ENCODE data around the gene GIT1. TPM values are rescaled to one million over a fixed set of nuclear protein-coding genes. Genes with fewer than 3 reads are reported as not detected.

Gene GIT1
- total and polyA plus RNA-seq, 2 of the 13 experiments (the other 11 are each of a cell fraction or from before 2014, with no cell fraction given), result 14.2 to 30.8 TPM

DNA sequence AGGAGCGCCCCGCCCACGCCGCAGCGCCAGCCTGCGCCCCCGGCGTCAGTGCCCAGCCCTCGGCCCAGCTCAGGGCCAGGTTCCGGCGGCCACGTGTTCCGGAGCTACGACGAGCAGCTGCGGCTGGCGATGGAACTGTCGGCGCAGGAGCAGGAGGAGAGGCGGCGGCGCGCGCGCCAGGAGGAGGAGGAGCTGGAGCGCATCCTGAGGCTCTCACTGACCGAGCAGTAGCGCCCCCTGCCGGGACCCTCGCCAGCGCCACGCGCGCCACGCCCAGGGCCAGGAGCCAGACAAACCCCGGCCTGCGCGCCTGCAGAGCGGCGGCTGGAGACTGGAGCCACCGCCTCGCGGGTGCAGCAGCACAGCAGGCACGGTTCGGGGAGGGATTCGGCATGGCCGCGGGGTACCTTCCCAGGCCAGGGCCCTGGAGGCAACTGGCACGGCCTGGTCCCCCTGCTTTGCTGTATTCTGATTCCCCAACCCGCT, 23.9 kb upstream of the GIT1 start (continued):
- TF ChIP-seq, protein P1, sequence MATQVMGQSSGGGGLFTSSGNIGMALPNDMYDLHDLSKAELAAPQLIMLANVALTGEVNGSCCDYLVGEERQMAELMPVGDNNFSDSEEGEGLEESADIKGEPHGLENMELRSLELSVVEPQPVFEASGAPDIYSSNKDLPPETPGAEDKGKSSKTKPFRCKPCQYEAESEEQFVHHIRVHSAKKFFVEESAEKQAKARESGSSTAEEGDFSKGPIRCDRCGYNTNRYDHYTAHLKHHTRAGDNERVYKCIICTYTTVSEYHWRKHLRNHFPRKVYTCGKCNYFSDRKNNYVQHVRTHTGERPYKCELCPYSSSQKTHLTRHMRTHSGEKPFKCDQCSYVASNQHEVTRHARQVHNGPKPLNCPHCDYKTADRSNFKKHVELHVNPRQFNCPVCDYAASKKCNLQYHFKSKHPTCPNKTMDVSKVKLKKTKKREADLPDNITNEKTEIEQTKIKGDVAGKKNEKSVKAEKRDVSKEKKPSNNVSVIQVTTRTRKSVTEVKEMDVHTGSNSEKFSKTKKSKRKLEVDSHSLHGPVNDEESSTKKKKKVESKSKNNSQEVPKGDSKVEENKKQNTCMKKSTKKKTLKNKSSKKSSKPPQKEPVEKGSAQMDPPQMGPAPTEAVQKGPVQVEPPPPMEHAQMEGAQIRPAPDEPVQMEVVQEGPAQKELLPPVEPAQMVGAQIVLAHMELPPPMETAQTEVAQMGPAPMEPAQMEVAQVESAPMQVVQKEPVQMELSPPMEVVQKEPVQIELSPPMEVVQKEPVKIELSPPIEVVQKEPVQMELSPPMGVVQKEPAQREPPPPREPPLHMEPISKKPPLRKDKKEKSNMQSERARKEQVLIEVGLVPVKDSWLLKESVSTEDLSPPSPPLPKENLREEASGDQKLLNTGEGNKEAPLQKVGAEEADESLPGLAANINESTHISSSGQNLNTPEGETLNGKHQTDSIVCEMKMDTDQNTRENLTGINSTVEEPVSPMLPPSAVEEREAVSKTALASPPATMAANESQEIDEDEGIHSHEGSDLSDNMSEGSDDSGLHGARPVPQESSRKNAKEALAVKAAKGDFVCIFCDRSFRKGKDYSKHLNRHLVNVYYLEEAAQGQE (IDR thresholded peaks at IDR 0.05; ENCODE audit: borderline replicate concordance in 1 of 2, low read depth in 1 of 2, low read length in 2 of 2), result no peak
- TF ChIP-seq, protein P2, sequence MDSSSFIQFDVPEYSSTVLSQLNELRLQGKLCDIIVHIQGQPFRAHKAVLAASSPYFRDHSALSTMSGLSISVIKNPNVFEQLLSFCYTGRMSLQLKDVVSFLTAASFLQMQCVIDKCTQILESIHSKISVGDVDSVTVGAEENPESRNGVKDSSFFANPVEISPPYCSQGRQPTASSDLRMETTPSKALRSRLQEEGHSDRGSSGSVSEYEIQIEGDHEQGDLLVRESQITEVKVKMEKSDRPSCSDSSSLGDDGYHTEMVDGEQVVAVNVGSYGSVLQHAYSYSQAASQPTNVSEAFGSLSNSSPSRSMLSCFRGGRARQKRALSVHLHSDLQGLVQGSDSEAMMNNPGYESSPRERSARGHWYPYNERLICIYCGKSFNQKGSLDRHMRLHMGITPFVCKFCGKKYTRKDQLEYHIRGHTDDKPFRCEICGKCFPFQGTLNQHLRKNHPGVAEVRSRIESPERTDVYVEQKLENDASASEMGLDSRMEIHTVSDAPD (CRISPR knock-in tag; IDR thresholded peaks at IDR 0.05), result no peak
- TF ChIP-seq, protein P3, sequence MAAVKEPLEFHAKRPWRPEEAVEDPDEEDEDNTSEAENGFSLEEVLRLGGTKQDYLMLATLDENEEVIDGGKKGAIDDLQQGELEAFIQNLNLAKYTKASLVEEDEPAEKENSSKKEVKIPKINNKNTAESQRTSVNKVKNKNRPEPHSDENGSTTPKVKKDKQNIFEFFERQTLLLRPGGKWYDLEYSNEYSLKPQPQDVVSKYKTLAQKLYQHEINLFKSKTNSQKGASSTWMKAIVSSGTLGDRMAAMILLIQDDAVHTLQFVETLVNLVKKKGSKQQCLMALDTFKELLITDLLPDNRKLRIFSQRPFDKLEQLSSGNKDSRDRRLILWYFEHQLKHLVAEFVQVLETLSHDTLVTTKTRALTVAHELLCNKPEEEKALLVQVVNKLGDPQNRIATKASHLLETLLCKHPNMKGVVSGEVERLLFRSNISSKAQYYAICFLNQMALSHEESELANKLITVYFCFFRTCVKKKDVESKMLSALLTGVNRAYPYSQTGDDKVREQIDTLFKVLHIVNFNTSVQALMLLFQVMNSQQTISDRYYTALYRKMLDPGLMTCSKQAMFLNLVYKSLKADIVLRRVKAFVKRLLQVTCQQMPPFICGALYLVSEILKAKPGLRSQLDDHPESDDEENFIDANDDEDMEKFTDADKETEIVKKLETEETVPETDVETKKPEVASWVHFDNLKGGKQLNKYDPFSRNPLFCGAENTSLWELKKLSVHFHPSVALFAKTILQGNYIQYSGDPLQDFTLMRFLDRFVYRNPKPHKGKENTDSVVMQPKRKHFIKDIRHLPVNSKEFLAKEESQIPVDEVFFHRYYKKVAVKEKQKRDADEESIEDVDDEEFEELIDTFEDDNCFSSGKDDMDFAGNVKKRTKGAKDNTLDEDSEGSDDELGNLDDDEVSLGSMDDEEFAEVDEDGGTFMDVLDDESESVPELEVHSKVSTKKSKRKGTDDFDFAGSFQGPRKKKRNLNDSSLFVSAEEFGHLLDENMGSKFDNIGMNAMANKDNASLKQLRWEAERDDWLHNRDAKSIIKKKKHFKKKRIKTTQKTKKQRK (IDR thresholded peaks at IDR 0.05; ENCODE audit: low read length), result no peak
- TF ChIP-seq ZFP1 (CRISPR knock-in tag; IDR thresholded peaks at IDR 0.05), result no peak
- TF ChIP-seq, protein P4, sequence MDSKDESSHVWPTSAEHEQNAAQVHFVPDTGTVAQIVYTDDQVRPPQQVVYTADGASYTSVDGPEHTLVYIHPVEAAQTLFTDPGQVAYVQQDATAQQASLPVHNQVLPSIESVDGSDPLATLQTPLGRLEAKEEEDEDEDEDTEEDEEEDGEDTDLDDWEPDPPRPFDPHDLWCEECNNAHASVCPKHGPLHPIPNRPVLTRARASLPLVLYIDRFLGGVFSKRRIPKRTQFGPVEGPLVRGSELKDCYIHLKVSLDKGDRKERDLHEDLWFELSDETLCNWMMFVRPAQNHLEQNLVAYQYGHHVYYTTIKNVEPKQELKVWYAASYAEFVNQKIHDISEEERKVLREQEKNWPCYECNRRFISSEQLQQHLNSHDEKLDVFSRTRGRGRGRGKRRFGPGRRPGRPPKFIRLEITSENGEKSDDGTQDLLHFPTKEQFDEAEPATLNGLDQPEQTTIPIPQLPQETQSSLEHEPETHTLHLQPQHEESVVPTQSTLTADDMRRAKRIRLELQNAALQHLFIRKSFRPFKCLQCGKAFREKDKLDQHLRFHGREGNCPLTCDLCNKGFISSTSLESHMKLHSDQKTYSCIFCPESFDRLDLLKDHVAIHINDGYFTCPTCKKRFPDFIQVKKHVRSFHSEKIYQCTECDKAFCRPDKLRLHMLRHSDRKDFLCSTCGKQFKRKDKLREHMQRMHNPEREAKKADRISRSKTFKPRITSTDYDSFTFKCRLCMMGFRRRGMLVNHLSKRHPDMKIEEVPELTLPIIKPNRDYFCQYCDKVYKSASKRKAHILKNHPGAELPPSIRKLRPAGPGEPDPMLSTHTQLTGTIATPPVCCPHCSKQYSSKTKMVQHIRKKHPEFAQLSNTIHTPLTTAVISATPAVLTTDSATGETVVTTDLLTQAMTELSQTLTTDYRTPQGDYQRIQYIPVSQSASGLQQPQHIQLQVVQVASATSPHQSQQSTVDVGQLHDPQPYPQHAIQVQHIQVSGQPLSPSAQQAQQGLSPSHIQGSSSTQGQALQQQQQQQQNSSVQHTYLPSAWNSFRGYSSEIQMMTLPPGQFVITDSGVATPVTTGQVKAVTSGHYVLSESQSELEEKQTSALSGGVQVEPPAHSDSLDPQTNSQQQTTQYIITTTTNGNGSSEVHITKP (CRISPR knock-in tag; IDR thresholded peaks at IDR 0.05; ENCODE audit: low read depth), result no peak
- TF ChIP-seq, protein P5, sequence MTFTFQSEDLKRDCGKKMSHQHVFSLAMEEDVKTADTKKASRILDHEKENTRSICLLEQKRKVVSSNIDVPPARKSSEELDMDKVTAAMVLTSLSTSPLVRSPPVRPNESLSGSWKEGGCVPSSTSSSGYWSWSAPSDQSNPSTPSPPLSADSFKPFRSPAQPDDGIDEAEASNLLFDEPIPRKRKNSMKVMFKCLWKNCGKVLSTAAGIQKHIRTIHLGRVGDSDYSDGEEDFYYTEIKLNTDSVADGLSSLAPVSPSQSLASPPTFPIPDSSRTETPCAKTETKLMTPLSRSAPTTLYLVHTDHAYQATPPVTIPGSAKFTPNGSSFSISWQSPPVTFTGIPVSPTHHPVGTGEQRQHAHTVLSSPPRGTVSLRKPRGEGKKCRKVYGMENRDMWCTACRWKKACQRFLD (CRISPR knock-in tag; IDR thresholded peaks at IDR 0.05; ENCODE audit: borderline replicate concordance), result peak; percentile 88; the same call in 1 of the 2 replicates
- TF ChIP-seq TP53 (CRISPR knock-in tag; conservative IDR thresholded peaks at IDR 0.05), result 0 out of 2 replicates have a peak, but pooled peaks have one; percentile 12
- peak; percentile 61; the same call in 1 of the 2 replicates for TF ChIP-seq ZNF878 (CRISPR knock-in tag; IDR thresholded peaks at IDR 0.05)
- TF ChIP-seq, protein P6, sequence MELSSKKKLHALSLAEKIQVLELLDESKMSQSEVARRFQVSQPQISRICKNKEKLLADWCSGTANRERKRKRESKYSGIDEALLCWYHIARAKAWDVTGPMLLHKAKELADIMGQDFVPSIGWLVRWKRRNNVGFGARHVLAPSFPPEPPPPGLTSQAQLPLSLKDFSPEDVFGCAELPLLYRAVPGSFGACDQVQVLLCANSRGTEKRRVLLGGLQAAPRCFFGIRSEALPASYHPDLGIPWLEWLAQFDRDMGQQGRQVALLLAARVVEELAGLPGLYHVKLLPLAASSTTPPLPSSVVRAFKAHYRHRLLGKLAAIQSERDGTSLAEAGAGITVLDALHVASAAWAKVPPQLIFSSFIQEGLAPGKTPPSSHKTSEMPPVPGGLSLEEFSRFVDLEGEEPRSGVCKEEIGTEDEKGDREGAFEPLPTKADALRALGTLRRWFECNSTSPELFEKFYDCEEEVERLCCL (CRISPR knock-in tag; IDR thresholded peaks at IDR 0.05; ENCODE audit: borderline replicate concordance), result no peak
- TF ChIP-seq EZH2 (conservative IDR thresholded peaks at IDR 0.05; ENCODE audit: low read depth, low read length), result no peak
- TF ChIP-seq NRL (CRISPR knock-in tag; IDR thresholded peaks at IDR 0.05; ENCODE audit: borderline replicate concordance), result no peak
- TF ChIP-seq EP300 (IDR thresholded peaks at IDR 0.05; ENCODE audit: low read depth in 2 of 2, low read length in 2 of 2), result 0 out of 4 replicates have a peak, but pooled peaks of 1 of the 2 experiments have one; percentile 13
- no peak for TF ChIP-seq EP300 (CRISPR knock-in tag; IDR thresholded peaks at IDR 0.05; ENCODE audit: borderline replicate concordance)
